SH-SY5Y (cell line): ENCODE measurements around the gene OTUD7B.

Experiments
- GATA2 ChIP-seq: IDR thresholded peaks from 2 replicates; pipeline ENCODE4 v1.6.1; 2011; ENCODE audit warnings: mild to moderate bottlenecking, low read depth, low read length
- GATA3 ChIP-seq: IDR thresholded peaks from 2 replicates; pipeline ENCODE4 v1.6.1; 2011; ENCODE audit warnings: low read depth, mild to moderate bottlenecking, low read length, moderate library complexity

Gene OTUD7B

DNA sequence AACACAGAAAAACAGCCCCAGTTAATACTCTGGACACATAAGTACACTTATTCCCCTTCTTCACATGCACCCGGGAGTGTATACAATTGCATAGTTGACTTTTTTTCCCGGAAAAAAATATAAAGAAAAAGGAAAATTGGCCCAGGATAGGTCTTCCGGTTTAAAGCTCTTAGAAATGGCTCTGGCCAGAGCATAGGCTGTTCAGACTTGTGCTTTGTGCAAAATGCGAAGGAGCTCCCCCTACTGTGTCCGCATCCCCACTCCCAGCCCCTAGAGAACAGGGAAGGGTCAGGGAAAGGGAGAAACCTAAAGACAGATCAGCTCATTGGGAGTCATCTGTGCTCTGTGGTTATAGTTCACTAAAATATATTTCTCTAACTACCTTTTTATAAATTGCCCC lies 68.3 kb downstream of the OTUD7B start:
- no peak for TF ChIP-seq GATA2

DNA sequence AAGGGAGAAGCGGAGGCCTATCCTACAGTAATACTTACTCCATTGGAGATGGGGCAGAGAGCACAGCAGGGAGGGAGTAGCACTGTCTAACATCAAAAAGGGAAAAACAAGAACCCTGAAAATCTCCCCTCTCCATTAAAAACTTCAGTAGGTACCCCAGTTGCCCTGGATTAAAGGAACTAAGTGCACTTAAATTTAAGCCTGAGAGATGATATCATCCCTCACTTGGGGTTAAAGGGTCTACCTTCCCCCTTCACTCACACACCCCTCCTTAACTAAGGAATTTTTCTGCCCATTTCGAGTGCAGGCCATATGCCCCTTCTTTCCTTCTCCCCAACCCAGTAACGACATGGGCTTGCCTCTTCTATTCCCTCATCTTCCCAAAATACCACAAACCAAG lies 70.1 kb downstream of the OTUD7B start:
- no peak for TF ChIP-seq GATA3

DNA sequence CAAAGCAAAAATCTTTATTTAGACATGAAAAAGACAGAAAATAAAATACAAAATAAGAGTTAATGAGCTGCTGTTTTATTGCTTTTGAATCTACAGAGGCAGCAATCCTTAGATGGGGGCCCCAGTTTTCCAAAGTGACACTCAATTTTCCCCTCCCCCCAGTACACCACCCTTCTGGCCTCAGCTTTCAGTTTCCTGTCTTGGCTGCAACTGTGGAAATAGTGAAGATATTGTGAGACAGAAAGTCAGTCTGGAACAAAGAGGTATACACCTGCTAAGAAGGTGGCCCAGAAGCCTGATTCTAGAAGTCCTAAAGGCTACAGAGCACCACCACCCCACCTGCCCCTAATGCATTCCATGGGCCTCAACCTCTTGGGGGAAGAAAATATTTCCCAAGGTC lies 72.8 kb downstream of the OTUD7B start:
- no peak for TF ChIP-seq GATA2
- no peak for TF ChIP-seq GATA3

DNA sequence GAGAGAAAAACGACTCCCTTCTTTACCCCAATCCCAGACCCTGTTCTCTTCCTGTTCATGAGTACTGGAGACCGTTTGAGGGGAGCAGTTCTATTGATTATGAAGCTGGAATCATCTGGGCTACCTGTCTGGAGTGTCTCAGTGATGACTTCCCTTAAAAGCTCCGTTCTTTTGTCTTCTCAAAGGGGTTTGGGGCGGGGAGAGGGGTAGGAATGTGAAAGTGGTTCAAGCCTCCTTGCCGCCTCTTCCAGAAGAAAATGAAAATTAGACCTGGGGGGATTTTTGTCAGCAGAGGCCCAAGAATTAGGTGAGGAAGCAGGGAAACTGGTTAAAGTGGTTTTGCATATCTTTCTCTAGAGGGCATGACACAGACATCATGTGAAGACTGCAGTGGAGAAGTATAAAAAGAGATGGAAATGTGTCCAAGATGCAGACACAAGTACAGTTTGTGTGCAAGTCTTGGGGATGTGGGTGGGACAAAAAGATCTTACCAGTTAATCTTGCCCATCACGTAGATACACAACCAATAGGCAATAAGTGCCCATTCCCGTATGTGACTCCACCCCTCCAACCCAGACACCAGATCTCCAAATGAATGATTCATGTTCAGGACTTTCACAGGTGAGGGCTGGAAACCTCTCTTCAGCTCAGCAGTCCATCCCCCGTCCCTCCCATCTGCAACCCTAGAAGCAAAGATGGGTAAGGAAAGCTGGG lies 73.4 kb downstream of the OTUD7B start:
- TF ChIP-seq GATA2, result no peak
- TF ChIP-seq GATA3, result no peak

DNA sequence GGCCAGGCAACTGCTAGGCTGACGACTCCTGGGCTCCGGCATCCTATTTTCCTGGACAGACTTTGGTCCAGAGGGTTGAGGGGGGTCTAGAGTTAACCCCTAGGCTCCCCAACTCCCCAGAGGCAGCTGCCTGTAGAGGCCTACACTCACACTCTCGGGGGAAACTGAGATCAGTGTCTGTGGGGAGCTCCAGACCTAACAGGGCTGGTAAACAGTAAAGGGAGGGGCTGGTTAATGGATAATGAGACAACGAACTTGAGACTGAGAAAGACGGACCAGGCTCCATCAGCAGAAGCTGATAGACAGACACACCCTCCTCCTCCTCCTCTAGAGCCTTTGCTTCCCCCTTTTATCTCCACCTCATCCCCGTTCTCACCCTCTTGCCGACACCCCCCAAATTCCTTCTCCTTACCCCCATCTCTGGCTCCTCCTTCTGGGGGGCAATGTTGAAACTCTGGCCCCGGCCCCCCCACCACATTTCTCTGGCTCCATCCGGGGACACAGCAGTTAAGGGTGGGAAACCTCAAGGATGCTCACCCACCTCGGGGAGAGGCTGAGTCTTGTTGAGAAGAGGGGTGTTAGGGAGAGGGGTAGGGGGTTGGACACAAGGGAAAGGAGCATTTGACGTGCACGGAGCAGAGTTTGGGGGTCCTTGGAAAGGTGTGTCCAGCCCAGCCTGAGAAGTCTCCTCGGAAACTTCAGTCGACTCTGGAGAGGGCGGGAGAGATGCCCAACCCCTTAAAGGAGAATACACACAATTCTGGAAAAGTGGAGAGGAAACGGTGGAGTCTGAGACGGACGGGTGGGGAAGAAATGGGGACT lies 74.1 kb downstream of the OTUD7B start, which contains the start of gene MTMR11:
Gene MTMR11 (minus strand): TSS at position 710 of the 822 bp plus-strand sequence. CDS start 232 bp downstream, at position 478.
- no peak for TF ChIP-seq GATA3
- TF ChIP-seq GATA2, result no peak

DNA sequence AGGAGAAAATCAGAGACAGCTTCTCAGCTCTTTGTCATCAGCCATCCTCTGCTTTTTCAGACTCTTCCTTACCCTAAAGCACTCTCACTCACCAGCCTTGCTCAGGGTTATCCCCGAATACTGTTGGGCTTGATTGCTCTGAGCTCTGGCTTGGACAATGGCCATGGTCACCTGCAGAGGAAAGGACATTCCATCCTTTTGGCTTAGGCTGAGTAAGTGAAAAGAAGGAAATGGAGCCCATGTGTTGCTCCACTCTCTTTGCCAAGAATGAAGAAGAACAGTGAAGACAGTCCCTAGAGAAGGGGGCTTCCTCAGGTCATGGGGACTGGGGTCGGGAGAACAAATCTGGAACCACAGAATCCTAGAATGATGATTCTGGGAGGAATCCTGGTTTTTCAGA lies 76.2 kb downstream of the OTUD7B start:
- TF ChIP-seq GATA3 (no peak), GATA2 (no peak)

DNA sequence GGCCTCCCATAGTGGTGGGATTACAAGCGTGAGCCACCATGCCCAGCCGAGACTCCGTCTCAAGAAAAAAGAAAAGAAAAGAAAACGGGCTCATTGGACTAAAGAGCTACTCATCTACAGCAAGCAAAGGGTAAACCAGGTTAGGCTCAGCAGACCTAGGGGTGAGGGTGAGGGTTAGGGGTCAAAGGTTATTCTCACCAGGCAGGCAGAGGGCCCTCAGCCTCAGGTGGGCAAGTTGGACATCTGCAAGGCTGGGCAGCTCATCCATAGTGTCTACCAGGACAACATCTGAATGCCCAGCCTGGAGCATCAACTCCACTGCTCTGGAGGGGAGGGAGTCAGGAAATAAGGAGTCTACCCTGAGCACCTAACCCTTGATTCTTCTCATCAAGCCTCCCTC lies 77.3 kb downstream of the OTUD7B start:
- TF ChIP-seq GATA2 (no peak), GATA3 (no peak)

DNA sequence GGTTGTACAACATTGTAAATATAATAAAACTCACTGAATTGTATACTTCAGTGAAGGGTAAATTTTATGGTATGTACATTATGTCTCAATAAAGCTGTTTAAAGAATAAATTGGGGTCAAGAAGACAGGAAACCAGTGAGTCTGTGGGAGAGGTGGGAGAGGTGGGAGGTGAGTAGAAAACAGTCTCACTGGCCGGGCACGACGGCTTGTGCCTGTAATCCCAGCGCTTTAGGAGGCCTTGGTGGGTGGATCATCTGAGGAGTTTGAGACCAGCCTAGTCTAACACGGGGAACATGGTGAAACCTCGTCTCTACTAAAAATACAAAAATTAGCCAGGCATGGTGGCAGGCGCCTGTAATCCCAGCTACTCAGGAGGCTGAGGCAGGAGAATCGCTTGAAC lies 78.1 kb downstream of the OTUD7B start:
- TF ChIP-seq GATA2 (no peak), GATA3 (no peak)

DNA sequence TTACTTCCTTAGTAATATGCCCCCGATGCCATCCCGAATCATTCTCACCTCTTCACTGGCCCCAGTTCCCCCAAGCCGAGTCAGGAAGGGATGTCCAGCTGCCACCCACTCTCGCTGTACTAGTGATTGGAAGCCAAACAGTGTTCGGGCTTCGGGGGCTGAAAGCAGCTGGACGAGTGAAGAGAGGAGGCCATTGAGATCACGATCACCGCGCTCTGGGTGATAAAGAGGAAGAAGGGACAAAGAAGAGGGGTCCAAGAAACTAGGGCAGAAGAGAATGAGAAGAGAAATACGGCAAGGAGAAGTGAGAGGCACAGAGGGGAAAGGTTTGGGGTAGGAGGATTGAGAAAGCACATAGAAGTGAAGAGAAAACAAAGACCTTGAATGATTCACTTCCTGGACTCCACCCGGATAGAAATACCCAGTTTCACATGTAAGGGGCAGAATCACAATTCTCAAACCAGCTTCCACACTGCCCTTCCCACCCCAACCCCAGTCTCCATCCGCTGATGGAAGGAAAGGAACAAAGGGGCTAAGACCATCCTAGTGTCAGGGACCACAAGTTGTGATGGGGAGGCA lies 79.2 kb downstream of the OTUD7B start:
- TF ChIP-seq GATA2 (no peak), GATA3 (no peak)

DNA sequence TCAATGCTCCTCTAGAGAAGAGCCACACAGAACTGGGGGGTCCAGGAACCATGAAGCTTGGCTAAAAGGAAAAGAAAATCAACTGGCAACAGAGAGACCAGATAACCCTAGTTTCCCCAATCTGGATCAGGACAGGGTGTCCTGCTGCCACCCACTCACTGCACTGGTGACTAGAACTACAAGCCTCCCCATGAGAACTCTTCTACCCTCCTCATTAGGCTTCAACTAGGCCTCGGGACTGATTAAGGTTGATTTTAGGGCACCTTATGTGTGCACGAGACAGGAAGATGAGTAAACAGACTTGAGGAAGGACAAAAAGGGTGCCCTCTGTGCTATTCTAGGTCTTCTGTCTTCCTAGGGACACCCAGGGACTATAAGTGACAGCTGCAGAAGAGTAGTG lies 80.7 kb downstream of the OTUD7B start:
- TF ChIP-seq GATA3 (no peak), GATA2 (no peak)

DNA sequence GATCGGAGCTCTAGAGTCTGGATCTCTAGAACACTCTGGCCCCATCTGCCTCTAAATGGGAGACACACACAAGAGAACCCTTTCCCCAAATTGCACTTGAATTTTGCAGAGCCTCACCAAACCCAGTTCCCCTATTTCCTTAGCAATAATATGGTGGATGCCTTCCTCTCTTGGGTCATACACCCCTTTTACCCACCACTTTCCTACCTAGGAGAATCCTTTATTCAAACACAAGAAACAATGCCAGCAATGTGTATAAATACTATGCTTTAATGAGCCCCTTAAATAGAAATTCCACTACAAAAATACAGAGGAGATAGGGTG lies 82.2 kb downstream of the OTUD7B start:
- TF ChIP-seq GATA2 (no peak), GATA3 (no peak)

DNA sequence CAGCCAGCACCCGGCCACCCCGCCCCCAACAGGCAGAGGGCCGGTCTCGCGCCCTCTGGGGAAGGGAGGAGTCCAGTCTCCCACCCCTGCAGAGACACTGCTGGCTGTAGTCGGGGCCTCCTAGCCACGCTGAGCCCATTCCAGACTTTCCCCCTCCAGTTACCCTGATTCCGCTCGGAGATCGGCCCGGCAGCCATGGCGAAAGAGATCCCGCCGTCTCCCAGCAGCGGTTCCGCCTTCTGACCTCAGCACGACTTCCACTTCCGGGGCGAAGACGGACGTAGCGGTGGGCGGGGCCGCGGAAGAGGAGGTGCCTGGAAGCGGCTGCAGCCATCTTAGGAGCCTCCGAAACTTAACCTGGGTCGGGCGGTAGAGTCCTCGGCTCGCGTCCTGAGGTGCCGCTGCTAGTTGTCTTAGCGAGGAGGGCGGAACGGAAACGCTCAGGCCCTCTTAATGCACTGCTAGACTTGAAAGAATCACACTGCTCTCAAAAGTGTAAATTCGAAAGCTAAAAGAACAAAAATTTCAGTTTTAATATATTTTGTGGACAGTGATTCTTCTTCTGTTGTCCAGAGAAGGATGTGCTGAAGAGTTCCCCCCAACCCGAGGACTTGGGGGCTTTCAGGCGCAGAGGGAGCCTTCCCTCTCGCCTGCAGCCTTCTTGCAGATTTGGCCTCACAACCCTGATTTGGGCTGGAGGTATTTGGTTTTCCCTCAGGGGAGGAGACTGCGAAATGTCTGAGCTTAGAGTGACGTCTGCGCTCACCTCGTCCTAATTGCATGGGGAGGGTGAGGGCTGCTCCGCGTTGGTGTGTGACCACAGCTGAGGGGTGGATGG lies 82.7 kb downstream of the OTUD7B start, which contains the start of gene SF3B4:
Gene SF3B4 (minus strand): TSS at position 241 of the 838 bp plus-strand sequence. CDS start 44 bp downstream, at position 197.
- TF ChIP-seq GATA3 (no peak), GATA2 (no peak)

DNA sequence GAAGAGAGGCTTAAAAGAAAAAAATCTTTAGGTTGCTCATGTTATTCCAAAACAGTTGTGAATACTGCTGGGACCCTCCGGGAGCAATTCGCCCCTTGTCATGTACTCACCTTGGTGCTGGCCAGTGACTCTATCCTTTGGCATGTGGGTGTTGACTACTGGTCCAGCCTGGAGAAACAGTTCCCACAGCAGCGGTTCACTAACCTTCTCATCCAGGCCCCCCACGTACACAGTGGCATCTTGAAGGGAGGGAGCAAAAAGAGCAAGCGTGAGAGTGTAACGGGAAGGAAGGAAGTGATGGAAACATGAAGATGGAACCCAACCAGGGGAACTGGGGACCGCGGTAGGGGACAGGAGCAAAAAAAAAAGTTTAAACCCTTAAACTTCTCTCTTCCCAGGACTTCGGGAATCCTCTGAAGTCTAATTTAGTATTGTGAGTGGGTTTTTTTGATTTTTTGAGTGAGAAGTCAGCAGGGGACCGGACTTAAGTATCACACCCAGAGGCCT lies 83.4 kb downstream of the OTUD7B start:
- TF ChIP-seq GATA3, result no peak
- no peak for TF ChIP-seq GATA2

DNA sequence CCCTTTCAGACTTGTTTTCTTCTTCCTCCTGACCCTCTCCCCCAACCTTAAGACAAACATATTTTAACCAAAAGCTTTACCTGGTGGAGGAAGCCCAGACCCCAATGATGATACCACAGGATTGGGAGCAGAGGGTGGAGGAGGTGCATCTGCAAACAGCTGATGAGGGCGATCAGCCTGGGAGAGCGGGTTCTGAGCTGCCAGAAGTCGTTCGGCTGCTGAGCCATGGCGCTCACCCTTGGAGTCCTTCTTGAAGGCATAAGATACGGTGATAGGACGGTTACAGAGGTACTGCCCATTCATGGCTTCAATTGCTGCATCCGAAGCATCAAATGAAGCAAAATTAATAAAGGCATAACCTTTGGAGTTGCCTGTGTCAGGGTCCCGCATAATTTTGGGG lies 84.2 kb downstream of the OTUD7B start:
- TF ChIP-seq GATA3 (no peak), GATA2 (no peak)
